ENCODE measurements around the gene ZSCAN30.

Gene ZSCAN30

DNA sequence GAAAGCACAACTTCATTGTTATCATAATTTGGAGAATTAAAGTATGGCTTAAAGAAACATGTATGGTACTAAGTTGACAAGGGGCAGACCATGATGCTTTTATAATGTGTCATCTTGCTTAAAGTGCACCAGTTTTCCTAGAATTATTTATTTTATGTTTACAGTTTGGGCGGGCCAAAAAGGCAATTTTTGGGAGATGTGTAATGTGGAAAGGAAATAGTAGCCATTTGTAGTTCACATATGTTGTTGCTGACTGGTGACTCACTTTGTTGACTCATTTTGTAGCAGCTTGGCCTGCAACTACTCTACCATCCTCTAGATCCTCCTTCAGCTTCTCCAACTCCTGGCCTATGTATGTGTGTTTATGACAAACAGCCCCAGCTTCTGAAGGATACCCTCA lies 7.7 kb downstream of the ZSCAN30 start:
- TF ChIP-seq, protein P1, sequence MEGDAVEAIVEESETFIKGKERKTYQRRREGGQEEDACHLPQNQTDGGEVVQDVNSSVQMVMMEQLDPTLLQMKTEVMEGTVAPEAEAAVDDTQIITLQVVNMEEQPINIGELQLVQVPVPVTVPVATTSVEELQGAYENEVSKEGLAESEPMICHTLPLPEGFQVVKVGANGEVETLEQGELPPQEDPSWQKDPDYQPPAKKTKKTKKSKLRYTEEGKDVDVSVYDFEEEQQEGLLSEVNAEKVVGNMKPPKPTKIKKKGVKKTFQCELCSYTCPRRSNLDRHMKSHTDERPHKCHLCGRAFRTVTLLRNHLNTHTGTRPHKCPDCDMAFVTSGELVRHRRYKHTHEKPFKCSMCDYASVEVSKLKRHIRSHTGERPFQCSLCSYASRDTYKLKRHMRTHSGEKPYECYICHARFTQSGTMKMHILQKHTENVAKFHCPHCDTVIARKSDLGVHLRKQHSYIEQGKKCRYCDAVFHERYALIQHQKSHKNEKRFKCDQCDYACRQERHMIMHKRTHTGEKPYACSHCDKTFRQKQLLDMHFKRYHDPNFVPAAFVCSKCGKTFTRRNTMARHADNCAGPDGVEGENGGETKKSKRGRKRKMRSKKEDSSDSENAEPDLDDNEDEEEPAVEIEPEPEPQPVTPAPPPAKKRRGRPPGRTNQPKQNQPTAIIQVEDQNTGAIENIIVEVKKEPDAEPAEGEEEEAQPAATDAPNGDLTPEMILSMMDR (IDR thresholded peaks at IDR 0.05; ENCODE audit: extremely low read depth, missing control alignments) = no peak
- no peak for DNase-seq (ENCODE audit: low spot score)

DNA sequence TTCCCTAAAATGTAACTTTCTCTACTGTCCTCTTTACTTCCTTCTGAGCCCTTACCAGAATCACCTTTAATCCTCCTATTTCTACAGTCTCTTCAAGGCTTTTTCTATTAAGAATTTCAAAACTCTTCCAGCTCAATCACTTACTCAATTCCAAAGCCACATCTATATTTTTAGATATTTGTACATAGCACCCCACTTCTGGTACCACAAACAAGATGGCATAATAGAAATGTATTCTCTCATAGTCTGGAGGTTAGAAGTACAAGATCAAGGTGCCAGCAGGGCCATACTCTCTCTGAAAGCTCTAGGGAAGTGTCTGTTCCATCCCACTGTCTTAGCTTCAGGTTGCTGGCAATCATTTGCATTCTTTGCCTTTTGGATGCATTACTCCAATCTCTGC lies 11.1 kb downstream of the ZSCAN30 start:
- DNase-seq (ENCODE audit: low spot score) = no peak
- TF ChIP-seq, protein P1 (IDR thresholded peaks at IDR 0.05; ENCODE audit: extremely low read depth, missing control alignments) = no peak

DNA sequence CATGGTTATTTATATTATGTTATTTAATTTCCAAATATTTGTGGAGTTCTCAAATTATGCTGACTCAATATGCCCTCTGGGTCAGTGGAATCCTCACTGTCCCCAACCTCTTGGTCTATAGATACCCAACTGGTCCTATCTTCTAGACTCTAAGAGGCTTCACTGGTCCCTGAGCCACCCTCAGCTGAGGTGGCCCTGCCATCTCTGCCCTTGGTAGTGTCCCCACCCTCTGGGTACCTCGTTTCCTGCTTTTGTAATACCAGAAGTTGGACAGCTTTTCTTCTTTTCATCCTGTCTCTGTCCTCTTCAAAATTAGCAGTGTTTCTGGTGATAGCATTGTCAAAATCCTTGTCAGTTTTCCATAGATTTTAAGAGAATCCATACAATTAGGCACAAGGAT lies 11.9 kb downstream of the ZSCAN30 start:
- TF ChIP-seq, protein P1 (IDR thresholded peaks at IDR 0.05; ENCODE audit: extremely low read depth, missing control alignments) = no peak
- no peak for DNase-seq (ENCODE audit: low spot score)

DNA sequence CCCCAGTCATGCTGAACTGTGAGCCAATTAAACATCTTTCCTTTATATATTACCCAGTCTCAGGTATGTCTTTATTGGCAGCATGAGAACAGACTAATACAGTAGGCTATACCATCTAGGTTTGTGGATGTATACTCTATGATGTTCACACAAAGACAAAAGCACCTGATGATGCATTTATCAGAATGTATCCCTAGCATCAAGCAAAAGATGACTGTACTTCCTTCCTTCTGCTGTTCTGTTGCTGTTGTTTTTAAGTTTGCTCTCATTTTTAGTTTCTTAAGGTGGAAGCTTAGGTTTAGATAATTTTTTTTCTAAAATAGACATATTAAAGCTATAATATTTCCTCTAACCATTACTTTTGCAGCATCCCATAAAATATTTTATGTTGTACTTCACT lies 12.4 kb downstream of the ZSCAN30 start:
- DNase-seq (ENCODE audit: low spot score) = no peak
- TF ChIP-seq, protein P1 (IDR thresholded peaks at IDR 0.05; ENCODE audit: extremely low read depth, missing control alignments) = no peak

DNA sequence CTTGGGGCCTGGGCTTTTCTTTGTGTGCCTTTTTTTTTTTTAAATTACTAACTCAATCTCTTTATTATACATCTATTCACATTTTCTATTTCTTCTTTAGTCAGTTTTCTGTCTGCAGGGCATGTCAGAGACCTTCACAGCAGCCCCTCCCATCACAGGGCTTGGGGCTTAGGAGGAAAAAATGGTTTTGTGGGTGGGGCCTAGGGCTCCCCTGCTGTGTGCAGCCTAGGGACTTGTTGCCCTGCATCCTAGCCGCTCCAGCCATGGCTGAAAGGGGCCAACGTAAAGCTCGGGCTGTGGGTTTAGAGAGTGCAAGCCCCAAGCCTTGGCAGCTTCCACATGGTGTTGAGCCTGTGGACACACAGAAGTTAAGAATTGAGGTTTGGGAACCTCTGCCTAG lies 13.8 kb downstream of the ZSCAN30 start:
- TF ChIP-seq, protein P1 (IDR thresholded peaks at IDR 0.05; ENCODE audit: extremely low read depth, missing control alignments) = no peak
- no peak for DNase-seq (ENCODE audit: low spot score)

DNA sequence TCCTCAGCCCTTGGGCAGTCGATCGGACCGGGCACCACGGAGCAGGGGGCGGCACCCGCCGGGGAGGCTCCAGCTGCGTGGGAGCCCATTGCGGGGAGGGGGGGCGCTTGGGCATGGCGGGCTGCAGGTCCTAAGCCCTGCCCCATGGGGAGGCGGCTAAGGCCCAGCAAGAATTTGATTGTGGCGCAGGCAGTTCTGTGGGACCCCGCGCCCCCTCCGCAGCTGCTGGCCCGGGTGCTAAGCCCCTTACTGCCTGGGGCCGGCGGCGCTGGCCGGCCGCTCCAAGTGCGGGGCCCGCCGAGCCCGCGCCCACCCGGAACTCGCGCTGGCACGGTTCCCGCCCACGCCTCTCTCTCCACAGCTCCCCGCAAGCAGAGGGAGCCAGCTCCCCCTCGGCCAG lies 18.4 kb downstream of the ZSCAN30 start:
- no peak for DNase-seq (ENCODE audit: low spot score)
- TF ChIP-seq, protein P1 (IDR thresholded peaks at IDR 0.05; ENCODE audit: extremely low read depth, missing control alignments) = no peak

DNA sequence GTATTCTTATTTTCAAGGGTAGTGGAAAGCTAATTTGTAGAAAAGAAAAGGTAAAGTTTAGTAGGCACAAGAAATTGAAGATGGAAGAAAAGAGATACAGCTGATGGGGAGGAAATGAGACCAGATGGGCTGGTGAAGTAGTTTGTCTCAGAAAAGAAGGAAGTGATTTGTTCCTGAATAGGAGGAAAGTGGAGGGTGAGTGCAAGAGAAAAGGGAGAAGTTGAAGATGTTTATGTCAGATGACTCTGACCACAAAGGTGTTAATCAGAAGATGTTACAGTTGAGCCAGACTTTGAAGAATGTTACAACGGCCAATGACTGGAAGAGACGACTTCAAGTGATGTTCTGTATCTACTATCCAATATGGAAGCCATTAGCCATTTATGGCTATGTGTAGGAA lies 21.2 kb downstream of the ZSCAN30 start:
- no peak for DNase-seq (ENCODE audit: low spot score)
- TF ChIP-seq, protein P1 (IDR thresholded peaks at IDR 0.05; ENCODE audit: extremely low read depth, missing control alignments) = no peak
